Fibroblast of the aortic adventitia (primary cell): Measurements from ENCODE around the gene ADGRF4. TPM values are rescaled to one million over a fixed set of nuclear protein-coding genes. Genes with fewer than 3 reads are reported as not detected.
"Not testable (repeated sequence)": the region's sequence is repeated elsewhere in the genome, so short reads cannot be mapped to it uniquely, and the experiment has no call there.

ENCODE experiments used
- DNase-seq: peaks from one replicate; pipeline ENCODE4 v3.0.0-alpha.2; 2010; ENCODE audit warnings: low read depth
- H3K4me3 ChIP-seq: 2 replicates; pipeline ENCODE4 v1.5.1; 2011; ENCODE audit warnings: low read depth, mild to moderate bottlenecking, control low read depth, low read length, moderate library complexity
- total RNA-seq: library from RNA; depleted of rRNA; stranded (reverse); fragments of >200 nt; gene quantifications from 2 replicates; pipeline ENCODE4 v1.2.3, GENCODE V29; 2012; ENCODE audit warnings: low replicate concordance
- TF ChIP-seq, protein P1 (sequence below): IDR thresholded peaks from 2 replicates; pipeline ENCODE4 v1.5.1; 2011; ENCODE audit warnings: mild to moderate bottlenecking, low read length, control low read depth, inconsistent platforms; ENCODE audit not compliant: insufficient read depth

Gene ADGRF4
- total RNA-seq, 1 donor = 2.7 TPM

DNA sequence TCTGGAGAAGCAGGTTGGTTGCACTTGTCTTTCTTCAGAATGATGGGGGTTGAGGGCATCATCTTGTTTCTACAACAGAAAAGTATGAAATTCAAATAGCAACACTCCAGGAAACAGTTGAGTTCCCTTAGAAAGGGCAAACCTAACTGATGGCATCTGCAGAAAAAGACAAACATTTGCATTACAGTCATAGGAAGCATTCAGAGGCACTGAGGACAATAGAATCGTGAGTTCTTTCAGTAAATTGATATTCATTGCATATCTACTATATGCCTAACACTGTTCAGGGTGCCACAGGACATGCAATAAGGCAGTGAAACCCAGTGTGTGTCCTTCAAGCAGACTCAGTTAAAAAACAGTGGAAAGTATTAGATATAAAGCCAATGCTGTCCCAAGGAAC, 42.3 kb downstream of the ADGRF4 start:
- TF ChIP-seq, protein P1, sequence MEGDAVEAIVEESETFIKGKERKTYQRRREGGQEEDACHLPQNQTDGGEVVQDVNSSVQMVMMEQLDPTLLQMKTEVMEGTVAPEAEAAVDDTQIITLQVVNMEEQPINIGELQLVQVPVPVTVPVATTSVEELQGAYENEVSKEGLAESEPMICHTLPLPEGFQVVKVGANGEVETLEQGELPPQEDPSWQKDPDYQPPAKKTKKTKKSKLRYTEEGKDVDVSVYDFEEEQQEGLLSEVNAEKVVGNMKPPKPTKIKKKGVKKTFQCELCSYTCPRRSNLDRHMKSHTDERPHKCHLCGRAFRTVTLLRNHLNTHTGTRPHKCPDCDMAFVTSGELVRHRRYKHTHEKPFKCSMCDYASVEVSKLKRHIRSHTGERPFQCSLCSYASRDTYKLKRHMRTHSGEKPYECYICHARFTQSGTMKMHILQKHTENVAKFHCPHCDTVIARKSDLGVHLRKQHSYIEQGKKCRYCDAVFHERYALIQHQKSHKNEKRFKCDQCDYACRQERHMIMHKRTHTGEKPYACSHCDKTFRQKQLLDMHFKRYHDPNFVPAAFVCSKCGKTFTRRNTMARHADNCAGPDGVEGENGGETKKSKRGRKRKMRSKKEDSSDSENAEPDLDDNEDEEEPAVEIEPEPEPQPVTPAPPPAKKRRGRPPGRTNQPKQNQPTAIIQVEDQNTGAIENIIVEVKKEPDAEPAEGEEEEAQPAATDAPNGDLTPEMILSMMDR = no peak

DNA sequence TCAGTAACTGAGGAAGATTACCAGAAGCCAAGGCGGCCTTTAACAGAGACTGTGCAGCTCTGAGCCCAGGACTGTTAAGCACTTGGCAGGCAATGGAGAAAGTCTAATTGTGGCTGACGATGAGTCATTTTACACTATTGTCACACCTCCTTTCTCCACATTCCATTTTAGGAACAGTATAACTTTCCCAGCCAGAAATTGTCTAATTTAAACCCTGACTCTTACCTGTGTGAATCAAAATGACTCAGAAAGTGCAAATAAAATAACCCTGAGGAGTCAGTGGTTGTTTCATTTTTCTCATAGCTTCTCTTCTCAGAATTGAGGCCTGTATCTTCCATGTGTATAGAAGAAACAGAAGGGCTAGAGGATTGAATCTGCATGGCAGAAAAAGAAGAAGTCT, 43.4 kb downstream of the ADGRF4 start:
- TF ChIP-seq, protein P1 = no peak
- peak; percentile 56 for DNase-seq

More for the DNA sequence above, 42.3 kb downstream of the ADGRF4 start:
- H3K4me3 ChIP-seq = no peak overlapping the region
- no peak for DNase-seq

DNA sequence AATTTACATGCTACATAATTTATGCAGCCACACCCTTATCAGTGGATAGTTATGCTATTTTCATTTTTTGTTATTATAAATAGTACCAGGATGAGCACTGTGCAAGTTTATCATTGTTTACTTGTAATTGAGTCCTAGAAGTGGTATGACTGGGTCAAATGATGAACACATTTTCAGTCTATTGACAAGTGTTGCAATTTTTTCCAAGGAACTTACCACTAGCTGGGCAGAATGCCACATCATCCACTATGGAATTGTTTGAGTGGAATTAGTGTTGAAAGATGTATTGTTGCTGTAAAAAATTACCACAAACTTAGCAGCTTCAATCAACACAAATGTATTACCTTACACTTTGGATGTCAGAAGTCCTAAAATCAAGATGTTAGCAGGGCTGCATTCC, 45.4 kb downstream of the ADGRF4 start:
- no peak overlapping the region for H3K4me3 ChIP-seq
- TF ChIP-seq, protein P1 = no peak
- peak; percentile 61 for DNase-seq

More for the DNA sequence above, 43.4 kb downstream of the ADGRF4 start:
- H3K4me3 ChIP-seq = no peak overlapping the region

DNA sequence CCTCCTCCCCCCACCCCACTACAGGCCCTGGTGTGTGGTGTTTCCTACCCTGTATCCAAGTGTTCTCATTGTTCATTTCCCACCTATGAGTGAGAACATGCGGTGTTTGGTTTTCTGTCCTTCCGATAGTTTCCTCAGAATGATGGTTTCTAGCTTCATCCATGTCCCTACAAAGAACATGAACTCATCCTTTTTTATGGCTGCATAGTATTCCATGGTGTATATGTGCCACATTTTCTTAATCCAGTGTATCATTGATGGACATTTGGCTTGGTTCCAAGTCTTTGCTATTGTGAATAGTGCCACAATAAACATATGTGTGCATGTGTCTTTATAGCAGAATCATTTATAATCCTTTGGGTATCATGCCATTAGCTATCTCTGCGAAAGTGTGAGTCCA, 46.9 kb downstream of the ADGRF4 start:
- DNase-seq, H3K4me3 ChIP-seq: not testable (repeated sequence)

DNA sequence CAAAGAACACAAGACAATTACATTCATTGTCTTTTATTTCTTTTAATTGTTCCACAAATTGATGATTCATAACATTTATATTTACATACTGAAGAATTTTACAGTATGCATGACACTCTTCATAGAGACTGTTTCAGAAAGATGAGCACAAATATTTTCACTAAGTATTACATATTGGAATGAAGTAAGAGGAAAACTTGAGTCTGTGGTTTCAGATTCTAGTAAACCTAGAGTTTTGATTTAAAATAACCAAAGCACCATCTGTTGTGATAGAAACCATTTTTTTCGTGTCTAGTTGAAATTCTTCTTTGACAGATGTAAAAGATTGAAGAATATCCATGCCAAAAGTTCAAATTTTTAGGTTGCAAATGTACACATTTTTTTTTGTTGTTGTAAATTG, 51.4 kb downstream of the ADGRF4 start:
- TF ChIP-seq, protein P1 = no peak
- DNase-seq = no peak
- H3K4me3 ChIP-seq = no peak overlapping the region

DNA sequence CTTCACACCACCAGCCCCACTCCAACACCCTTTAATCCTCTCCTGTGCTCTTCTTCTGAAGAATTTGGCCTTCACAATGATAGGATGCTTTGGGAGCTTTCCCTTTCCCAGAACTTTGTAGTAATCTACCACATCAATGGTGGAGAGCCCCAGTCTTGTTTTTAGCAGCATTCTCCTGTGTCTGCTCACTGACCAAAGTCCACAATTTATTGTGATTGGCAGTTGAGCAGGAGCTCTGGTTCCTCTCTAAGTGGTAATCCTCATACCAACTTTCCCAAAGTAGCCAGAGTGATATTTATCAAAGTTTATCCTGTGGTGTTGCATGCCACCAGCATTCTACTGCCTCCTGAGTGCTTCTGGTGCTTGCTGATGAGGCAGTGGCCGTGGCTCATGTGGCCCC, 54.4 kb downstream of the ADGRF4 start:
- TF ChIP-seq, protein P1 = no peak
- DNase-seq = no peak
- H3K4me3 ChIP-seq = no peak overlapping the region

DNA sequence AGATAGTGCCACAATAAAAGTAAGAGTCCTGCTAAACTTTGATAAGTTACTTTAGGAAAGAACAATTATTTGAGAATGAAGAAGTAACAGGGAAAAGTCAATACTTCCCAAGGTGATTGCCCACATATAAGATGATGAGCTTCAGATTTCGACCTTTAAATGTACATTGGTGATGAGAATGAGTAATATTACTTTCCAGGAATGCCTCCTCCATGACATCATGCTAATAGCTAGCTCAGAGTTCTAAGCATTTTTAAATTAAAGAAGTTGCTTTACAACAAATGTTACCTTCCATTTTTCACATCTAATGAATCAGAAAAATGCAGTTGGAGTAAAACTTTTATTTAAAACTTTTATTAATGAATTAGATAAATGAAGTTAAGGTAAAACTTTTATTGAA, 61.0 kb downstream of the ADGRF4 start:
- no peak for DNase-seq
- no peak overlapping the region for H3K4me3 ChIP-seq
- TF ChIP-seq, protein P1 = no peak
